ENCODE data around the gene ABCC1.

- TF ChIP-seq POLR2AphosphoS5 (IDR thresholded peaks at IDR 0.05; ENCODE audit: low read depth, low read length) (no peak), CTCF (IDR thresholded peaks at IDR 0.05) (no peak)
Observed at GRCh38 chr16:16159662-16160061, 210.2 kb downstream of the ABCC1 start.

All from SK-N-SH (cell line).